ENCODE results near the gene VPS13C.

The VPS13C gene

GRCh38 chr15:61857169-61857829, 202.9 kb downstream of the VPS13C start:
- DNase-seq (ENCODE audit: low read depth in 2 of 2) = no peak

- no peak for DNase-seq (ENCODE audit: low read depth in 2 of 2)
These were observed 204.0 kb downstream of the VPS13C start for GRCh38 chr15:61856295-61856694.

- no peak for DNase-seq (ENCODE audit: low read depth in 2 of 2)
These were observed 207.1 kb downstream of the VPS13C start for GRCh38 chr15:61853195-61853594.

DNA sequence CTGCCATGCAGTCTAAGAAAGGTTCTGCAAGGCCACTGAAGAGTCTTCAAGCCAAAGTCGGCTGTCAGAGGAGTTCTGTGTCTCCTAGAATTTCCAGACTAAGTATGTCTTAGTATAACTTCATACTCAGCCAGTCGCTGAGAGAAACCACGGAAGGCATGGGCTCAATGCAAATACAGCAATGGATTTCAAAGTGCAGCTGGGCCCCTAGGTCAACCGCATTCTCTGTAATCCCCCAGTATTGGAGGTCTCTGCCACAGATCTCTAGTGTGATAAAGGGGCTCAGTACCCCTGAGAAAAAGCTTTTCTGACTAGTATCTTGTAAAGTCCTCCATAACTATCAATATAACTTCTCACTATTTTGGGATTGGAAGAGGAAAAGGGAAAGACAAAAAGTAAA, 208.3 kb downstream of the VPS13C start:
- no peak for DNase-seq (ENCODE audit: low read depth in 2 of 2)

DNA sequence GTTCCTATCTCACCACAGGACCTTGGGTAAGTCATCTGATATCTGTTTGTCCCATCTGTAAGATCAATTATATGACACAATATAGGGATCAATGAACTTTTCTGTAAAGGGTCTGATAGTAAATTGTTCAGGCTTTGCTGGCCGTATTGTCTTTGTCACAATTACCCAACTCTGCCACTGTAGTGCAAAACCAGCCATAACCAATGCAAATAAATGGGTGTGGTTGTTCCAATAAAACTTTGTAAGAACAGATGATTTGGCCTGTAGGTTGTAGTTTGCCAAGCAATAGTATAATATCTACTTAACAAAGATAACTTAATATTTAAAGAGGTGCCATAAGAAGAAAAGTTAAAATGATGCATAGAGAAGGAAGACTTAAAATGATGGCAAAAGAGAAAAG, 210.8 kb downstream of the VPS13C start:
- no peak for DNase-seq (ENCODE audit: low read depth in 2 of 2)

- DNase-seq (ENCODE audit: low read depth in 2 of 2) = no peak
These were observed 218.8 kb downstream of the VPS13C start for GRCh38 chr15:61841466-61841865.

DNA sequence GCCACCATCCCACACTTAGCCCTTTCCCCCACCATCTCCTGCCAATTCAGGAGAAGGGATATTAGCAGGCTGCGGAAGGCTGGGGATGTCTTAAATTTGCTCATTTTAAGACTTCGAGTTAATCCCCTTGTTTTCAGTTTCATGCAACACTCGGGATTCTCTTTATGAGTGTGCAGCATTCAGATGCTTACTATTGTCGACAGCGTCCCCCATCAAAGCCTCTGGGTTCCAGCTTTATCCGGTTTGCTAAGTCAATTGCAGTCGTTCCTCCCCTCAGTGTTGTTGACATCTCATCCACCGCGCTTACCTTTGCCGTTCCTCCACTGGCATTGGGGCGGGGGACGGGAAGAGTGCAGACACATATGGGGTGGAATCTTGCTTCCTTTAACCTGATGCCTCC, 220.2 kb downstream of the VPS13C start:
- no peak for DNase-seq (ENCODE audit: low read depth in 2 of 2)

- no peak for DNase-seq (ENCODE audit: low read depth in 2 of 2)
These were observed 220.7 kb downstream of the VPS13C start for GRCh38 chr15:61839546-61839945.

GRCh38 chr15:61835496-61836106, 224.6 kb downstream of the VPS13C start:
- peak; percentile 9 to 13 for DNase-seq (ENCODE audit: low read depth in 2 of 2)

DNA sequence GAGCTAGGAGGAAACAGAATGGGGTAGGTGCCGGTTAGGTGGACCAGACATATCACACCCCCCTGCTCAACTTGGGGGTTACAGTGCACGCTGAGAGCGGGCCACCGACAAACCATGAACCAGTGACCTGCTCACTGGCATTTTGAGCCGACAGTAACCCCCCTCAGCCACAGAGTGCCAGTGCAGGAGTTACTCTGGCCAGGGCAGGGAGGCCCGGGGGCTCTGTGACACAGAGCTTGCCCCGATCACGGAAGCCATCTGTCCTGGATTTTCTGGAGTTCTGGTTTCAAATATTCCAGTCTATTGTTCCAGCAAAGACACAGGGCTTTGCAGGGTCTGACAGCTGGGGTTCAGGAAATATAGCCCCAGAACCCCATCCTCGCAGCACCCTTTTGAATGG, 225.2 kb downstream of the VPS13C start:
- DNase-seq (ENCODE audit: low read depth in 2 of 2) = no peak

DNA sequence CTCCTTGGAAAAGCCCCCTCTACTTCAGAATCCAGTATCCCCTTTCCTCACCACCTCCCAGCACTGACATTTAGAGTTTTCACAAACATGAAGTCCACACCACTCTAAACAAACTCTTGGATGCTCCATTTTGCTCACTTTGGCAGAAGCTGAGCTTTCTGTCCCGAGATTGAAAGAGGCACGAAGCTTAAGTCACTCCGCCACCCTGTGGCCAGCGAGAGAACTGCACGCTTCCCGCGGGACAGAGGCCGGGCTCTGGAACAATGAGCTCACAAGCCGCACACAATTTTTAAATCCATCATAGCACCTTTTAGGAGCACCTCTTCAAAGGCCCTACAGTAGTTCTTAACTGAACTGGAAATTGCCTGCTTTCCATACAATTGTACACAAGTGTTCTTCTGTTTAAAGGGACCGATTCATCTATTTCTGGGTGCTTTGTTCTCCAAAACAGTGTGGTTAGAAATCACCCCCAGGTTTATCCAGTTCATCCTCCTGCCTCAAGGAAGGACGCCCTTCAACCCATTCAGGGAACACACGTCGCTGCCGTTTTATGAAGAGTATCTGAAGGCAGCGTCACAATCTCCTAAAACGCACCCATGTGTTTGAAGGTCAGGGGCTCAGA, 226.1 kb downstream of the VPS13C start:
- peak; percentile 33 to 39 for DNase-seq (ENCODE audit: low read depth in 2 of 2)

DNA sequence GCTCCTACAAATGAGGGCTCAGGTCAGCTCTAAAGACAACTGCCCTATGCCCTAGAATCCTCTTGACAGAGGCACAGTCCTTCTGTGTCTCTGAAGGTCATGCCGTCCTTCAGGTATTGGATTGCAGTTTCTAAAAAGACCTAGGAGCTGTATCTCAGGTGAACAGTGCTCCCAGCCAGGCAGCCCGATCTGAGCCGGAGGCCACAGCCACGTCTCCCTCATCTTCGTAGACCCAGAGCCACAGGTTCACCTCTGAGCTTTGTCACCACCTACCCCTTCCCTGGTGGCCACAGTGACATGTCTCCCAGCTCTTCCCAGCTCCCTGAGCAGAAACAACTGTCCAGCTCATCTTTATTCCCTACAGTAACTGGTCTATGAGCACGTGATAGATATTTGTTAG, 228.0 kb downstream of the VPS13C start:
- DNase-seq (ENCODE audit: low read depth in 2 of 2) = no peak

DNA sequence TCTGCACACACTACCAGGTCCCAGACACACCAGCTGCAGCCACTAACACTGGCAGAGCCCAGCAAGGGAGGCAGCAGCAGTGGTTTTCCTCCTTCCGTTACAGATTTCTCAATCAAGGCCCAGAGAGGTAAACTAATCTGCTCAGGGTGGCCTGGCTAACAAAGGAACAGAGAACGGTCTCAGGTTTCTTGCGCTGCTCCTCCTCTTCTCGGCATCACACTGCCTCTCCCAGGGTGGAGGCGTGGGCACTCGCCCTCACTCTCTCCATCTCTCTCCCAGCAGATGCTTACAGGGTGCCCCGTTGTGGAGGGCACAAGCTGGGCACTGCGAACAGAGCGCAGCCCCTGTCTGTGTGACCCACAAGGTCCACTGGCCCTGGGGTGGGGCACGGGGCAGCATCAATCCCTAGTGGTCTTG, 228.7 kb downstream of the VPS13C start:
- no peak for DNase-seq (ENCODE audit: low read depth in 2 of 2)

GRCh38 chr15:61830536-61831330, 229.5 kb downstream of the VPS13C start:
- no peak for DNase-seq (ENCODE audit: low read depth in 2 of 2)

- DNase-seq (ENCODE audit: low read depth in 2 of 2) = no peak
These were observed 230.7 kb downstream of the VPS13C start for GRCh38 chr15:61829514-61829889.

DNA sequence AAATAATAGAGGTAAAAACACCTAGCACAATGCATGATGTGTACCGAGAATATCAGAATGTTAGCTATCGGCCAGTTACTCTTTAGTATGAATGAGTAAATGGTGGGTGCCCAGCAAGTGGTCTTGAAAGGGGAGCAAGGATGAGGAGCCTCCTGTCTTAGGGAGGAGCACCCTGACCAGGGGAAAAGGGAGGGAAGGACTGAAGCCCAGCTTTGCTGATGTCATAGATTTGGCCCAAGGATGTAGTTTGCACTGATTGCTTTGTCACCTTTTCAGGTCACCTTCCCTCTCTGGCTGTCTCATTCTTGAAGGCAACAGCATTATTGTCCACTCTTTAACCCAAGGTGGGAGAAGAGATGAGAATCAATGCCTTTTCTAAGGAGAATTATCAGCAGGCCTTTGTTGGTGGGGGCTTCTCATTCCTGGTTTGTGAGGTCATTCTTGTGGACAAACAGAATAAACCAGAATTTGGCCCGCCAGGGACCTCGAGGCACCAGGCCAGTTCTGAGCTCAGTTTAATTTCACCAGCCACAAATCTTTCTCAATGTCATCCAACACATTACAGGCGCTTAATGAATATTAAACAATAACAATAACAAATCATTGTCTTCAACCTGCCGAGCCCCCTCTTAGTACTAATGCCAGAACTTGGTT, 231.3 kb downstream of the VPS13C start:
- DNase-seq (ENCODE audit: low read depth in 2 of 2) = no peak

DNA sequence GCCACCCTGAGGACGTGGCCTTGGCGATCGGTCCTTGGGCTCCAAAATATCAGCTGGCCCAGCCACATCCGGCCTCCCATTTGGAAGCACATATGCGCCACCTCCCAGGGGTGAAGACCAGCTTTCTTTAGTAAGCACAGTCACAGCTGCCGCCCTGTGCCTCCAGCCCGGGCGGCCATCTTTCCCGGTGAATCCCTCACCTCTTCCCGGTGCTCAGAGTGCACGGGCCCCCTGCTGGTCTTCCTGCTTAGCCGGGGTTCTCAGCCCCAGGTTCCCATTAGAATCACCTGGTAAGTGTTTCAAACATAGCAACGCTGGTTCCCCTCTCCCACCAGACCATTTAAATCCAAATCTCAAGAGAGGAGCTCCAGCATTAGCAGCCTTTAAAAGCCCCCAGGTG, 232.2 kb downstream of the VPS13C start:
- DNase-seq (ENCODE audit: low read depth in 2 of 2) = no peak

DNA sequence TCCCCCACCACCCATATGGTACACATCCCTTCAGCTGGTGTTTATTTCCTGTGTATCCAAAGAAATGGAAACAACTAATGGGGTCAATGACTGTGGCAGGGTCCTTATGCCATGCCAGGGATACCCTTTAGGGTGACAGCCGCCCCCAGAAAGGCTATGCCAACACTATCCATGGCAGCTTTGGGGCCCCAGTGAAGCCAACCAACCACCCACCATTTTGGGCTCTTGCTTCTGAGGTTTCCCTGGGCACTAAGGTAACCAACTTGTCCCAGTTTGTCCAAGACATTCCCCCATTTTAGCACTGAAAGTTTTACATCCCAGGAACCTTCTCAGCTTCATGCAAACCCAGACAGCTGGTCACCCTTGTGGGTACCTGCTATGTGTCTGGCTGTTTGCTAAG, 233.1 kb downstream of the VPS13C start:
- no peak for DNase-seq (ENCODE audit: low read depth in 2 of 2)

DNA sequence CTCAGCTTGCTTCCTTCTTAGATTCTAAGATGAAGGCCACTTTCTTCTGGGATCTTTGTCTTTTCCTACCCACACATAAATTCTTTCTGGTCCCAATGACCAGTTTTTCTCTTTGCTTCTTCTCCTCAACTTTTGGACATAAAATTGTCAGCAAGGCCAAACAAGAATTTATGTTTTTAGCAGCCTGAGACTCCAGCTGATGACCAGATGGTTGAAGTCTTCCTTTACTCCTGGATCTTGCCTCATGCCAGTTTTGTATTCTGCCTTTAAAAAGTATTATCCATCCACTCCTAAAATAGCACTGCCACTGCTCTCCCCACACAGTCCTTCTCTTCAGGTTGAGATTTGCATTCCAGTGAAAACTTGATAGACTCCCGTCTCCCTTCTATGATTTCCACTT, 236.0 kb downstream of the VPS13C start:
- DNase-seq (ENCODE audit: low read depth in 2 of 2) = no peak

- no peak for DNase-seq (ENCODE audit: low read depth in 2 of 2)
These were observed 237.7 kb downstream of the VPS13C start for GRCh38 chr15:61822511-61822910.

DNA sequence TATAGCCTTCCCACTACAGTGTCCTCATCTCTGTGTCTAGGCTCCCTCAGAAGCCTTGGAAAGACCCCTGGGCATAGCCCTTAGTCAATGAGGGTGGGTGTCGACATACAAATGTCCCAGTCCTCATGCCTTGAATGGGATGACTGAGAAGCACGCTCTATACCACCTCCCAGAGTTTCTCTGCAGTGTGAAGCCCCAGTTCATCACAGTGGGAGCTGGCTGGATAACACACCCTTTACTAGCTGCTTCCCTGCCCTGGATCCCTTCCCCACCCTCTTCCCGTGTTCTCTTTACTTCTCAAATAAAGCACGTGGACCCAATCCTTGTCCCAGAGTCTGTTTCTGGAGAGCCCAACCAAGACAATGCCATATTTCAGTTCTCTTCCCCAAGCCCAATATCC, 239.3 kb downstream of the VPS13C start:
- no peak for DNase-seq (ENCODE audit: low read depth in 2 of 2)

- DNase-seq (ENCODE audit: low read depth in 2 of 2) = no peak
These were observed 240.0 kb downstream of the VPS13C start for GRCh38 chr15:61820212-61820611.
